IMR-90 (cell line): Measurements from ENCODE around the gene UNC13C. TPM values are rescaled to one million over a fixed set of nuclear protein-coding genes. Genes with fewer than 3 reads are reported as not detected.

Experiments used
- ATAC-seq: fragments of 200-7000 bp; cut with Tn5 transposase; 2 replicates; pipeline ENCODE4 v1.9.1; 2020; ENCODE audit warnings: low read depth, mild to moderate bottlenecking, moderate library complexity
- BruUV-seq: library from RNA; stranded (reverse); fragments of 400-500 nt; replicated peaks from 2 replicates; lab custom pipeline; 2021; lab: Mats Ljungman, UMichigan
- CTCF ChIA-PET: fragments of 300-600 bp; formaldehyde crosslinking; extraction: SDS; loops from one replicate; lab custom pipeline; 2021; ENCODE audit warnings: antibody characterized with exemption; lab: Yijun Ruan, JAX
- POLR2A ChIA-PET: fragments of 300-600 bp; sonication (Branson Sonifier 250); formaldehyde crosslinking; loops from one replicate; lab custom pipeline; 2022; ENCODE audit warnings: antibody characterized with exemption; ENCODE audit not compliant: unreplicated experiment; lab: Charles Lee
- DNase-seq: peaks from one replicate; pipeline ENCODE4 v3.0.0; 2013
- H2AFZ ChIP-seq: replicated peaks from 2 replicates; pipeline ENCODE3; 2013; ENCODE audit warnings: low read length, mild to moderate bottlenecking; ENCODE audit not compliant: poor library complexity
- H2AK5ac ChIP-seq: 2 replicates; pipeline ENCODE4 v1.6.1; 2013; ENCODE audit warnings: low read depth, low read length, inconsistent platforms
- H2AK9ac ChIP-seq: replicated peaks from 2 replicates; pipeline ENCODE3; 2013; ENCODE audit warnings: mild to moderate bottlenecking, low read depth, low read length, moderate library complexity; ENCODE audit not compliant: poor library complexity
- H2BK120ac ChIP-seq: 2 replicates; pipeline ENCODE4 v1.6.1; 2013; ENCODE audit warnings: low read depth, low read length, inconsistent platforms
- H2BK15ac ChIP-seq: 3 replicates; pipeline ENCODE4 v1.6.1; 2013; ENCODE audit warnings: low read depth, low read length, inconsistent platforms
- H2BK20ac ChIP-seq: 2 replicates; pipeline ENCODE4 v1.6.1; 2013; ENCODE audit warnings: low read depth, mild to moderate bottlenecking, inconsistent platforms, low read length, moderate library complexity
- H2BK5ac ChIP-seq: 2 replicates; pipeline ENCODE4 v1.6.1; 2013; ENCODE audit warnings: mild to moderate bottlenecking, low read depth, low read length, inconsistent platforms; ENCODE audit not compliant: poor library complexity, severe bottlenecking
- H3K14ac ChIP-seq: replicated peaks from 2 replicates; pipeline ENCODE4 v1.6.1; 2013; ENCODE audit warnings: low read depth, low read length, inconsistent platforms
- H3K18ac ChIP-seq: 2 replicates; pipeline ENCODE4 v1.6.1; 2013; ENCODE audit warnings: low read depth, low read length, control low read depth
- H3K23ac ChIP-seq: 2 replicates; pipeline ENCODE4 v1.6.1; 2013; ENCODE audit warnings: low read depth, low read length, inconsistent platforms
- H3K27ac ChIP-seq: 2 replicates; pipeline ENCODE4 v1.5.1; 2013; ENCODE audit warnings: mild to moderate bottlenecking, control low read depth, low read length; ENCODE audit not compliant: insufficient read depth
- H3K27me3 ChIP-seq: 2 replicates; pipeline ENCODE4 v1.6.1; 2013; ENCODE audit warnings: low read length; ENCODE audit not compliant: control insufficient read depth, insufficient read depth
- H3K36me3 ChIP-seq: 2 replicates; pipeline ENCODE4 v1.6.1; 2013; ENCODE audit warnings: low read length, mixed read lengths; ENCODE audit not compliant: control insufficient read depth, insufficient read depth
- H3K4ac ChIP-seq: 2 replicates; pipeline ENCODE4 v1.6.1; 2013; ENCODE audit warnings: low read depth, low read length, inconsistent platforms
- H3K4me1 ChIP-seq: 2 replicates; pipeline ENCODE4 v1.6.1; 2013; ENCODE audit warnings: low read length, mixed read lengths; ENCODE audit not compliant: control insufficient read depth, insufficient read depth
- H3K4me2 ChIP-seq: 2 replicates; pipeline ENCODE4 v1.6.1; 2013; ENCODE audit warnings: low read depth, mild to moderate bottlenecking, control low read depth, low read length, moderate library complexity
- H3K4me3 ChIP-seq: 2 replicates; pipeline ENCODE4 v1.5.1; 2013; ENCODE audit warnings: low read depth, mild to moderate bottlenecking, control low read depth, low read length, moderate library complexity; ENCODE audit not compliant: insufficient read depth
- H3K56ac ChIP-seq: 2 replicates; pipeline ENCODE4 v1.6.1; 2013; ENCODE audit warnings: low read length, inconsistent platforms; ENCODE audit not compliant: insufficient read depth; ENCODE audit errors: extremely low read depth
- H3K79me1 ChIP-seq, 2 experiments: 2 replicates each; pipeline ENCODE4 v1.6.1; 2013; ENCODE audit warnings: low read length in 2 of 2, inconsistent platforms in 1 of 2, low read depth in 1 of 2
- H3K9ac ChIP-seq: 2 replicates; pipeline ENCODE4 v1.6.1; 2013; ENCODE audit warnings: low read depth, low read length, control low read depth
- H3K9me1 ChIP-seq: 2 replicates; pipeline ENCODE4 v1.6.1; 2013; ENCODE audit warnings: low read length, inconsistent platforms; ENCODE audit not compliant: insufficient read depth
- H3K9me3 ChIP-seq: 2 replicates; pipeline ENCODE4 v1.6.1; 2013; ENCODE audit warnings: low read length; ENCODE audit not compliant: control insufficient read depth, insufficient read depth
- H4K20me1 ChIP-seq: 2 replicates; pipeline ENCODE4 v1.6.1; 2013; ENCODE audit warnings: low read length, inconsistent platforms; ENCODE audit not compliant: insufficient read depth
- H4K5ac ChIP-seq: 2 replicates; pipeline ENCODE4 v1.6.1; 2013; ENCODE audit warnings: mild to moderate bottlenecking, low read depth, low read length, control low read depth
- H4K8ac ChIP-seq, 2 experiments: 2 replicates each; pipeline ENCODE4 v1.6.1; 2013; ENCODE audit warnings: low read depth in 2 of 2, low read length in 2 of 2, control low read depth in 1 of 2, inconsistent platforms in 1 of 2
- H4K91ac ChIP-seq: 2 replicates; pipeline ENCODE4 v1.6.1; 2013; ENCODE audit warnings: low read depth, low read length, inconsistent platforms; ENCODE audit not compliant: insufficient read depth
- CEBPB ChIP-seq: IDR thresholded peaks from 2 replicates; pipeline ENCODE4 v1.6.1; 2012; ENCODE audit warnings: low read depth, low read length, improper control_type of control experiment
- CHD1 ChIP-seq: IDR thresholded peaks from 2 replicates; pipeline ENCODE4 v1.6.1; 2012; ENCODE audit warnings: low read depth, low read length, improper control_type of control experiment
- MXI1 ChIP-seq: IDR thresholded peaks from 2 replicates; pipeline ENCODE4 v1.6.1; 2012; ENCODE audit warnings: low read depth, mild to moderate bottlenecking, low read length, moderate library complexity, borderline replicate concordance
- RAD21 ChIP-seq: IDR thresholded peaks from 2 replicates; pipeline ENCODE4 v1.6.1; 2012; ENCODE audit warnings: low read length, improper control_type of control experiment
- SMC3 ChIP-seq: fragments of 150-350 bp; IDR thresholded peaks from 2 replicates; pipeline ENCODE4 v1.6.1; 2016; ENCODE audit warnings: low read depth, mild to moderate bottlenecking, antibody characterized with exemption, low read length, moderate library complexity
- WGBS, 2 experiments: methylation state at CpG; one replicate each; pipeline versions ENCODE4 v1.1.5 to v1.1.7; 2013; ENCODE audit warnings: missing lambda C conversion rate in 2 of 2; ENCODE audit not compliant: insufficient read length in 1 of 2; ENCODE audit errors: extremely low coverage in 2 of 2; 5-methylcytosine and 5-hydroxymethylcytosine counted together
- dilution Hi-C: fragments of 300-500 bp; cut with HindIII; formaldehyde crosslinking; loops from one replicate; pipeline ENCODE4 v1.14.3; 2018; ENCODE audit warnings: low sequenced_read_pairs; ENCODE audit not compliant: unreplicated experiment
- in situ Hi-C: fragments of 300-500 bp; cut with MboI; formaldehyde crosslinking; loops from 3 replicates; pipeline ENCODE4 v1.14.3; 2019; ENCODE audit warnings: low sequenced_read_pairs, inconsistent platforms, mixed read lengths
- intact Hi-C: fragments of 100-400 bp; cut with micrococcal nuclease; formaldehyde crosslinking; loops from 2 replicates; pipeline ENCODE4 v1.10.0; 2022
- polyA plus RNA-seq, 3 experiments: library from polyadenylated mRNA; depleted of rRNA; stranded (reverse); fragments of >200 nt; gene quantifications; 2 replicates each; pipeline ENCODE4 v1.2.3, GENCODE V29; 2012; ENCODE audit warnings: low replicate concordance in 1 of 3
- total RNA-seq: library from RNA; depleted of rRNA; stranded (reverse); fragments of >200 nt; gene quantifications from 2 replicates; pipeline ENCODE4 v1.2.3, GENCODE V29; 2012

The UNC13C gene
- total and polyA plus RNA-seq, 2 of the 4 experiments (the other 2 are of a cell fraction): not detected

- dilution Hi-C loops: no loop called here
- in situ Hi-C loops: no loop called here
- WGBS, 2 experiments: no CpG with 5 or more reads among the region's 2 CpGs
Measured at GRCh38 chr15:54127574-54127973, 149.3 kb downstream of the UNC13C start.

More at GRCh38 chr15:54127574-54127973, 149.3 kb downstream of the UNC13C start:
- H3K4ac ChIP-seq: no peak overlapping the region
- no peaks in the 10 kb centered on the region for H3K79me1 ChIP-seq
- H4K5ac ChIP-seq: no peak overlapping the region
- H2BK120ac ChIP-seq: no peak overlapping the region
- POLR2A ChIA-PET: no interaction called here
- H3K9me3 ChIP-seq: no peaks in the 10 kb centered on the region
- BruUV-seq: no TSS peak
- no peak overlapping the region for H3K9ac ChIP-seq
- H3K18ac ChIP-seq: no peak overlapping the region
- no peak overlapping the region for H2BK15ac ChIP-seq
- H3K27ac ChIP-seq: no peak overlapping the region
- no peak overlapping the region for H4K8ac ChIP-seq
- H3K14ac ChIP-seq: no peak overlapping the region
- no peak overlapping the region for H2AK5ac ChIP-seq
- CTCF ChIA-PET: no interaction called here
- ATAC-seq (no peak), DNase-seq (no peak)
- no peak overlapping the region for H3K4me3 ChIP-seq
- H3K56ac ChIP-seq: no peak overlapping the region
- no peaks in the 10 kb centered on the region for H3K9me1 ChIP-seq
- no peak overlapping the region for H2AK9ac ChIP-seq
- H3K23ac ChIP-seq: no peak overlapping the region
- no peak overlapping the region for H4K91ac ChIP-seq
- H3K27me3 ChIP-seq: no peaks in the 10 kb centered on the region
- H2BK20ac ChIP-seq: no peak overlapping the region
- intact Hi-C loops: no loop called here
- H3K36me3 ChIP-seq: no peaks in the 10 kb centered on the region
- no peak overlapping the region for H2AFZ ChIP-seq
- H2BK5ac ChIP-seq: no peak overlapping the region
- no peaks in the 10 kb centered on the region for H3K4me1 ChIP-seq
- no peaks in the 10 kb centered on the region for H4K20me1 ChIP-seq
- TF ChIP-seq RAD21 (no peak), CHD1 (no peak), CEBPB (no peak), MXI1 (no peak), SMC3 (no peak)
- H3K4me2 ChIP-seq: no peak overlapping the region
